HG03558 (cell line): Measurements from ENCODE around the gene CSN1S1.
"Not testable (repeated sequence)": the region's sequence is repeated elsewhere in the genome, so short reads cannot be mapped to it uniquely, and the experiment has no call there.

Source experiments
- ATAC-seq: cut with Tn5 transposase; IDR thresholded peaks from one replicate; pipeline ENCODE4 v1.9.1; 2021; ENCODE audit warnings: moderate number of reproducible peaks; ENCODE audit not compliant: unreplicated experiment; ENCODE audit errors: extremely low read depth

The CSN1S1 gene

GRCh38 chr4:69930768-69931167 lies at the start of gene CSN1S1:
Gene CSN1S1 (plus strand): TSS chr4:69931068. CDS start chr4:69932556, 1,488 bp downstream.
- no peak for ATAC-seq

GRCh38 chr4:69881173-69881773 lies 49.6 kb upstream of the CSN1S1 start:
- peak; percentile 85 for ATAC-seq

- ATAC-seq: no peak
Measured at GRCh38 chr4:69882150-69882549, 48.7 kb upstream of the CSN1S1 start.

GRCh38 chr4:69888336-69888735 lies 42.5 kb upstream of the CSN1S1 start:
- no peak for ATAC-seq

- no peak for ATAC-seq
Measured at GRCh38 chr4:69894186-69894585, 36.7 kb upstream of the CSN1S1 start.

GRCh38 chr4:69894721-69895120 lies 36.1 kb upstream of the CSN1S1 start:
- no peak for ATAC-seq

GRCh38 chr4:69896530-69897116 lies 34.2 kb upstream of the CSN1S1 start:
- no peak for ATAC-seq

GRCh38 chr4:69907151-69907550 lies 23.7 kb upstream of the CSN1S1 start:
- no peak for ATAC-seq

- no peak for ATAC-seq
Measured at GRCh38 chr4:69909195-69909594, 21.7 kb upstream of the CSN1S1 start.

- peak; percentile 83 for ATAC-seq
Measured at GRCh38 chr4:69910016-69910782, 20.7 kb upstream of the CSN1S1 start.

GRCh38 chr4:69920874-69921273 lies 10.0 kb upstream of the CSN1S1 start:
- ATAC-seq: no peak

GRCh38 chr4:69923782-69924410 lies 7.0 kb upstream of the CSN1S1 start:
- ATAC-seq: not testable (repeated sequence)

GRCh38 chr4:69934150-69934549 lies 3.3 kb downstream of the CSN1S1 start:
- no peak for ATAC-seq

GRCh38 chr4:69936566-69936965 lies 5.7 kb downstream of the CSN1S1 start:
- ATAC-seq: no peak

- ATAC-seq: no peak
Measured at GRCh38 chr4:69951602-69952001, 20.7 kb downstream of the CSN1S1 start.

- no peak for ATAC-seq
Measured at GRCh38 chr4:69957209-69957608, 26.3 kb downstream of the CSN1S1 start.

GRCh38 chr4:69965628-69966027 lies 34.8 kb downstream of the CSN1S1 start, which contains the start of gene CSN2:
Gene CSN2 (minus strand): TSS chr4:69965728. CDS start chr4:69960995, 4,733 bp downstream.
- ATAC-seq: no peak

- no peak for ATAC-seq
Measured at GRCh38 chr4:69970071-69970470, 39.2 kb downstream of the CSN1S1 start.

GRCh38 chr4:69974631-69975030 lies 43.8 kb downstream of the CSN1S1 start:
- no peak for ATAC-seq

- no peak for ATAC-seq
Measured at GRCh38 chr4:69977582-69977981, 46.7 kb downstream of the CSN1S1 start.

- peak; percentile 43 for ATAC-seq
Measured at GRCh38 chr4:69984030-69984443, 53.2 kb downstream of the CSN1S1 start.
